SU-DHL-6 (cell line): ENCODE results near the gene KSR1.
"Not testable (repeated sequence)": the region's sequence is repeated elsewhere in the genome, so short reads cannot be mapped to it uniquely, and the experiment has no call there.

Experiments used
- CTCF ChIP-seq: fragments of 200-600 bp; sonication (generic); IDR thresholded peaks from one replicate; pipeline ENCODE4 v1.5.1; 2017; ENCODE audit warnings: antibody characterized with exemption, mild to moderate bottlenecking, low read length, moderate library complexity; ENCODE audit not compliant: insufficient read depth, poor library complexity, severe bottlenecking
- EZH2phosphoT487 ChIP-seq: fragments of 200-600 bp; sonication (generic), shearing (Covaris generic); conservative IDR thresholded peaks from 2 replicates; pipeline ENCODE4 v1.6.1; 2018; ENCODE audit warnings: mild to moderate bottlenecking, antibody characterized with exemption, low read length, moderate library complexity, mixed read lengths

- not testable (repeated sequence) for TF ChIP-seq CTCF, EZH2phosphoT487
Measured at GRCh38 chr17:27666270-27666669, 210.0 kb downstream of the KSR1 start.
